HG02970 (cell line): ENCODE results near the gene ATP4B.
"Not testable (repeated sequence)": the region's sequence is repeated elsewhere in the genome, so short reads cannot be mapped to it uniquely, and the experiment has no call there.

Experiments used
- ATAC-seq: cut with Tn5 transposase; IDR thresholded peaks from one replicate; pipeline ENCODE4 v1.9.1; 2021; ENCODE audit warnings: mild to moderate bottlenecking, moderate library complexity, moderate number of reproducible peaks; ENCODE audit not compliant: unreplicated experiment, low FRiP score

ATP4B gene

DNA sequence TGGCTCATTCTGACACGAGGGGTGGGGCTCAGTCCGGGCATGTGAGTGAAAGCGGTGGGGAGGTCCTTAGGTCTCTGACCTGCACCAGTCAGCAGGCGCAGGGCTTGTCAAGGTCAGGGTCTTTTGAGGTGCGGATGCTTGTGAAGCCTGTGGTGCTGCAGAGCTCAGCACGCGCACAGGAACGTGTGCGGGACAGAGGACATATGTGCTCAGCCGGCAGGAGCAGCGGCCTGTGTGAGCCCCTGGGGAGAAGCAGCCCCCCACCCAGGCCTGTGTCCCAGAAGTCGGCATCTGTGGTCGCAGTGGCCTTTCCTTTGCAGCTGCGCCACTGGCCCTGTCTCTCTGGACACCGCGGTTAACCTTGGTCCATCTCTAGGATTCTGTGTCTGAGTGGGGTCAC is 30.9 kb downstream of the ATP4B start:
- ATAC-seq, result no peak

DNA sequence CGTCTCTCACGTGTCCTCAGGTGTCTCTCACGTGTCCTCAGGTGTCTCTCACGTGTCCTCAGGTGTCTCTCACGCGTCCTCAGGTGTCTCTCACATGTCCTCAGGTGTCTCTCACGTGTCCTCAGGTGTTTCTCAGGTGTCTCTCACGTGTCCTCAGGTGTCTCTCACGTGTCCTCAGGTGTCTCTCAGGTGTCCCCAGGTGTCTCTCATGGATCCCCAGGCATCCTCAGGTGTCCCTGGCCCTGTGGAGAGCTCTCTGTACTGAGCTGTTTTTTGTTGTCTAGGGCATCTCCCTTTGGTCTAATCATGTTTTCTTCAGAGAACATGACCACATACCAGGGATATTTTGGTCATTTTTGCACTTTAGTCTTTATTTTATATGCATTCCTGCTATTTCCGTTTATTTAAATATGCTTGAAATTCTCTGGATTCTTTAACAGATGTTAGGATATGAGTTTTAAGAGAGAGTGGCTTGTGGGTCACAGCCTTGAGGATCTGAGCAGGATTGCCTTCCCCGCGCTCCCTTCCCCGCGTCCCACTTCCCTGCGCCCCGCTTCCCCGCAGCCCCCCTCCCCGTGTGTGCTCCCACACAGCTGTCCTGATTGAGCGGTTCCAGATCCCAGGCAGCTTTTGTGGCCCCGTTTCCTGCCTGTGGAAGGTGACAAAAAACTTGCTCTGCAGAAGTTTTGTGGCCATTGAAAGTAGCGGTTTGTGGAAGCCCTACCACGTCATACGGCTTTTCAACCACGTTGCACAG is 31.9 kb downstream of the ATP4B start:
- ATAC-seq, result no peak

DNA sequence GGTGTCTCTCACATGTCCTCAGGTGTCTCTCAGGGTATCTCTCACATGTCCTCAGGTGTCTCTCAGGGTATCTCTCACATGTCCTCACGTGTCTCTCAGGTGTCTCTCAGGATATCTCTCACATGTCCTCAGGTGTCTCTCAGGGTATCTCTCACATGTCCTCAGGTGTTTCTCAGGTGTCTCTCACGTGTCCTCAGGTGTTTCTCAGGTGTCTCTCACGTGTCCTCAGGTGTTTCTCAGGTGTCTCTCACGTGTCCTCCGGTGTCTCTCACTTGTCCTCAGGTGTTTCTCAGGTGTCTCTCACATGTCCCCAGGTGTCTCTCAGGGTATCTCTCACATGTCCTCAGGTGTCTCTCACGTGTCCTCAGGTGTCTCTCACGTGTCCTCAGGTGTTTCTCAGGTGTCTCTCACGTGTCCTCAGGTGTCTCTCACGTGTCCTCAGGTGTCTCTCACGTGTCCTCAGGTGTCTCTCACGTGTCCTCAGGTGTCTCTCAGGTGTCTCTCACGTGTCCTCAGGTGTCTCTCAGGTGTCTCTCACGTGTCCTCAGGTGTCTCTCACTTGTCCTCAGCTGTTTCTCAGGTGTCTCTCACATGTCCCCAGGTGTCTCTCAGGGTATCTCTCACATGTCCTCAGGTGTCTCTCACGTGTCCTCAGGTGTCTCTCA is 33.2 kb downstream of the ATP4B start:
- ATAC-seq, result not testable (repeated sequence)

- no peak for ATAC-seq
Measured at GRCh38 chr13:113624235-113624587, 33.8 kb downstream of the ATP4B start.

DNA sequence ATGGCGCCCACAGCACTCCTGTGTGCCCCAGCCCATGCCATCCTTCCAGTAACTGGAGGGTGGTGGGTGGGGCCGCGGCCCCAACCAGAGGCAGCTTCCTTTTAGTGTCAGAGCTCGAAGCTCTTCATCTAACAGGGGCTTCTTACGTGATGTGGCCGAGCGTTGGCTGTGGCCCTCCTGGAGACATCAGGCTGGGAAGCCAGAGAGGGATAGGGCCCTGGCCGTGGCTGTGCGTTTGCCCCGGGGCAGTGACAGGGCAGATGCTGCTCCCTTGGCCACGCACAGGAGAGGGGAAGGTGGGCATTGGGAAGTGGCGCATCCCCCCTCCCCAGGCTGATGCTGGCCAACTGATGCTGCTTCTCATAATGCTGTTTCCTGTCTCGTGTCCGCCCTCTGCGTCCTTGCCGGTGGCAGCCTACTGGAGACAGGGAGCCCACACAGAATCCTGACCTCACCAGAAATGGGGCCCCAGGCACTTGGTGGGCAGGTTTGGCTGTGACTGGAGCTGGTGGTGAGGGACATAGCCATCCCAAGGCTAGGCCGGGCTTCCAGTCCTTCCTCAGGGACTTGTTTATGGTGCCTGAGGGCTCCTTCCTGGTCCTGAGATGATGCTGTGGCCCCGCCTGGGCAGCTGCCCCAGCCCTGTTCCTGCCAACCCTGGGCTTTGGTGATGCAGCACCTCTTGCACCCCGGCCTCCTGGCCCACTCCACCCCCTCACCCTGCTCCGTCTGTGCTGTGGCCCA is 34.3 kb downstream of the ATP4B start:
- no peak for ATAC-seq

DNA sequence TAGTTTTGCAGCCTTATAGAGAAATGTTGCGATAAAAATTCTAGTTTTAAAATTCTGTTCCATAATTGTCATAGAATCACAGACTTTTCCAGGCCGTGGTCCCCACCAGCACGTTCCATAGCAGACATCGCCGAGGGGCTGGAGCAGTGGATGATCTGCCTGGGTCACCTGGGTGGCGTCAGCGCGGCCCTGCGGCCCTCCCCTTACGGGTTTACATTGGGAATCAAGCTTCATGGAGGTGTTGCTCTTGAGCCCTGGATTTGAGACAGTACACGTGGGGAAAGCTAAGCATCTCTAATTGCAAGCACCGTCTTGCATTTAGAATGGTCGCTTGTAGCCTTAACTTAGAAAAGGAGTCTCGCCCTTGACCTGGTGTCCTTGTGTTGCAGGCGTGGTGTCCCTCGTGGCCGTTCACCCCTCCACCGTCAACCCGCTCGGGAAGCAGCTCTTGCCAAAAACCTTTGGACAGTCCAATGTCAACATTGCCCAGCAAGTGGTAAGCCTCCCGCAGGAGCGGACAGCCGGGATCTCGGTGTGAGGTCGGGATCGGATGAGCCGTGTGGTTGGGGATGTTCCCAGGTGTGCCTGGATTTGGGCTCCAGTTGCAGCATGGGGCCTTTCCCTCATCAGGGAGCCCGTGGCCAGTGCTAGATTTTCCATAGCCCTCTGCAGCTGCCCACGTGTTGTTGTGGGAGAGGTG is 35.1 kb downstream of the ATP4B start:
- no peak for ATAC-seq

- not testable (repeated sequence) for ATAC-seq
Measured at GRCh38 chr13:113621986-113622550, 35.9 kb downstream of the ATP4B start.

- ATAC-seq, result not testable (repeated sequence)
Measured at GRCh38 chr13:113621498-113621897, 36.5 kb downstream of the ATP4B start.

- no peak for ATAC-seq
Measured at GRCh38 chr13:113621046-113621445, 37.0 kb downstream of the ATP4B start.

DNA sequence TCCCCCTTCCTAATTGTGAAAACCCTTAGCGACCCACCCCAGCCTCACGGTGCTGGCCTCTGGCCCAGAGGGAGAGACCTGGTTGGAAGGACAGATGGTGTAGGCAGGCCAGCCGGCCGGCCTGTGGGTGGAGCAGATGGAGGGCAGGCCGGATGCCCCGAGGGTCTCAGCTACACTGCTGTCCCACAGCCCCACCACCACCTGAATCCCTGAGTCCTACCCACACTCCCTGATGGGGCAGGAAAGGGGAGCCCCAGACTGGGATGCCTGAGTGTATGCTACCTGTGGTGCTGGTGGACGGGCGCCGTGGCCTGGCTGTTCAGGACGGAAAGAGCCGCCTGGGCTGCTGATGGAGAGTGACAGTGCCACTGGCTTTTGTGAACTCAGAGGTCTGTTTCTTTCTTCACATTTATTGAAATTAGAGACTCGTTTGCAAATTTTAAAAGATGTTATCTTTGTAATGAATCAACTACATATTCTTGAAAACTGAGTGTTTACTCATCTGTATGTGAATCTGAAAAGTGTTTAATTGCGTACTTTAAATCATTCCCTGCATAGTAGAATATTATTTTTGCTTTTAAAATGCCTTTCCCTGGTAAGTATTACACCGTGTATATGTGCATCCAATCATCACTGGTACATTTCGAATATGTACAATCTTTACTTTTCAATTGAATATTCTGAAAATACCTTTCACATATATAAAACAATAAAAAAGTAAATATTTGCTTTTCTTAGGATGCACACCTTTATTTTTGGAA is 37.8 kb downstream of the ATP4B start:
- no peak for ATAC-seq

DNA sequence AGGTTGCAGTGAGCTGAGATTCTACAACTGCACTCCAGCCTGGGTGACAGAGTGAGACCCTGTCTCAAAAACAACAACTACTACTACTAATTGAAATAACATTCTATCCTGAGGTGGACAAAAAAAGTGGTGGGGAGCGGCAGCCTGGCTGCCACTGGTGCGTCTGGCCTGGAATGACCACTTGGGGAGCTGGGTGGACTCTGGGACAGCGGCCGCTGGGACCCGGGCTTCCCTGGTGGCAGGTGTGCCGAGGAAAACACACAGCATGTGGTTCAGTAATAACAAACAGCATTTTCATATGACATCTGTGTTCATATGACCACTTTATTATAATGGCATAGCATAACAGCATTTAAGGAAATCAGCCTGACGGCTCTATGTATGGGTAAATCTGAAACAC is 39.5 kb downstream of the ATP4B start:
- no peak for ATAC-seq

GRCh38 chr13:113617961-113618360 is 40.0 kb downstream of the ATP4B start:
- no peak for ATAC-seq

GRCh38 chr13:113616991-113617749 is 40.8 kb downstream of the ATP4B start:
- ATAC-seq, result no peak

- ATAC-seq, result no peak
Measured at GRCh38 chr13:113616281-113616906, 41.6 kb downstream of the ATP4B start.

DNA sequence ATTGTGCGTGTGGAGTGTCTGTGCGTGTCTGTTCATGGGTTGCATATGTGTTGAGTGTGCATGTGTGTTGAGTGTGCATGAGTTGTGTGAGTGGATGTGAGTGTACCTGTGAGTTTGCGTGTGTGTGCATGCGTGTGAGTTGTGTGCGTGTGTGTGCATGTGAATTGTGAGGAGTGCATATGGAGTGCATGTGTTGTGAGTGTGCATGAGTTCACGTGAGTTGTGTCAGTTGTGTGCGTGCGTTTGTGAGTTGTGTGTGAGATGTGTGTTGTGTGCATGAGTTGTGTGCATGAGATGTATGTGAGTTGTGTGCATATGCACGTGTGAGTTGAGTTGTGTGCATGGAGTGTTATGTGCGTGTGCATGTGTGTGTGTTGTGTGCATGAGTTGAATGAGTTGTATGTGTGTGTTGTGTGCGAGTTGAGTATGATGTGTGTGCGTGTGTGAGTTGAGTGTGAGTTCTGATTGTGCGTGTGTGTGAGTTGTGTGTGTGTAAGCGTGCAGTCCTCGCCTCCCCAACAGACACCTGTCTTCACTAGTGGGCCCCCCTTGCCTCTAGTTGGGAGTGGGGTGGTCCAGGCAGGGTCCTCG is 44.1 kb downstream of the ATP4B start:
- no peak for ATAC-seq

GRCh38 chr13:113612607-113613006 is 45.4 kb downstream of the ATP4B start:
- ATAC-seq, result no peak

DNA sequence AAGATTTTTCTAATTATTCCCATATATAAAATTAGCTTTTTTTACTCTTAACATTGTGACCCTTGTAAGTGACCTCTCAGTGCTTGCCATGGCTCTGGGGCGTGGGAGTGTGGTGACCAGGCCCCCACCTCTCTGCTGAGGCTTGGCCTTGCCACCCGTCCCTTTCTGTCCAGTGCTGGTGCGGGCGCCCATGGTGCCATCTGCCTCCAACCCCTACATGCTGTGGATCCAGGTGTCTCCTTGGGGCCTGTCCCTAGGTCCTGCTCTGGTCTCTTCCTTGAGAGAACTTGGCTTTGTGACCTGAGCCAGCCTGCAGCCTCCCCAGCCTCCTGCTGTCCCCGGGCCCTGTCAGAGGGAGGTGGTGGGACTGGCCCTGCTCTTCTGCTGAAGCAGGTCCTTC is 46.0 kb downstream of the ATP4B start:
- ATAC-seq, result no peak

DNA sequence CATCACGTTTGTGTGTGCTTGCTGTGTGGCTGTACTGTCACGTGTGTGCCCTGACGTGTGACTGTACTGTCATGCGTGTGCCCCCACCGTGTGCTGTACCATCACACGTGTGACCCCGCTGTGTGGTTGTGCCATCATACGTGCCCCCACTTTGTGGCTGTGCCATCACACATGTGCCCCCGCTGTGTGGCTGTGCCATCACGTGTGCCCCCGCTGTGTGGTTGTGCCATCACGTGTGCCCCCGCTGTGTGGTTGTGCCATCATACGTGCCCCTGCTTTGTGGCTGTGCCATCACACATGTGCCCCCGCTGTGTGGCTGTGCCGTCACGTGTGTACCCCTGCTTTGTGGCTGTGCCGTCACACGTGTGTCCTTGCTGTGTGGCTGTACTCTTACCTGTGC is 47.7 kb downstream of the ATP4B start:
- ATAC-seq, result no peak
